Cardiac muscle cell (in vitro differentiated cells and primary cell): ENCODE results near the gene TGFBR3L. TPM values are rescaled to one million over a fixed set of nuclear protein-coding genes. Genes with fewer than 3 reads are reported as not detected.

Experiments used
- DNase-seq, 2 donors: peaks; one replicate each; pipeline versions ENCODE4 v3.0.0 to v3.0.0-alpha.2; 2010 to 2017; ENCODE audit warnings: low read depth in 1 of 2, low spot score in 1 of 2
- H3K27ac ChIP-seq: fragments of 200-600 bp; sonication (generic); 2 replicates; pipeline ENCODE4 v1.5.1; 2016
- H3K27me3 ChIP-seq: fragments of 200-600 bp; sonication (generic); 2 replicates; pipeline ENCODE4 v1.6.0; 2016; ENCODE audit warnings: control low read depth
- H3K36me3 ChIP-seq: fragments of 200-600 bp; sonication (generic); 2 replicates; pipeline ENCODE4 v1.5.1; 2016; ENCODE audit warnings: control low read depth
- H3K4me1 ChIP-seq: fragments of 200-600 bp; sonication (generic); 2 replicates; pipeline ENCODE4 v1.8.1; 2017; ENCODE audit warnings: low read depth, mild to moderate bottlenecking, mixed run types
- H3K4me3 ChIP-seq: fragments of 200-600 bp; sonication (generic); 2 replicates; pipeline ENCODE4 v1.5.1; 2016; ENCODE audit warnings: mild to moderate bottlenecking
- H3K9me3 ChIP-seq: fragments of 200-600 bp; sonication (generic); 2 replicates; pipeline ENCODE4 v1.5.1; 2017; ENCODE audit warnings: low read depth, mild to moderate bottlenecking, control low read depth
- polyA plus RNA-seq: library from polyadenylated mRNA; unstranded; fragments of >200 nt; fragmentation: Nextera tagmentation; extraction: Ambion mirVana; gene quantifications from 2 replicates; pipeline ENCODE4 v1.2.1, GENCODE V29; 2016
- total RNA-seq: library from RNA; depleted of rRNA; stranded (reverse); fragments of >200 nt; gene quantifications from 2 replicates; pipeline ENCODE4 v1.2.3, GENCODE V29; 2016
- TF ChIP-seq, protein P1 (sequence below): IDR thresholded peaks from 2 replicates; pipeline ENCODE4 v1.5.1; 2012; ENCODE audit warnings: low read depth, mild to moderate bottlenecking, low read length

Gene TGFBR3L
- total and polyA plus RNA-seq, 2 experiments from 2014 or later, result 2.6 to 3.2 TPM

DNA sequence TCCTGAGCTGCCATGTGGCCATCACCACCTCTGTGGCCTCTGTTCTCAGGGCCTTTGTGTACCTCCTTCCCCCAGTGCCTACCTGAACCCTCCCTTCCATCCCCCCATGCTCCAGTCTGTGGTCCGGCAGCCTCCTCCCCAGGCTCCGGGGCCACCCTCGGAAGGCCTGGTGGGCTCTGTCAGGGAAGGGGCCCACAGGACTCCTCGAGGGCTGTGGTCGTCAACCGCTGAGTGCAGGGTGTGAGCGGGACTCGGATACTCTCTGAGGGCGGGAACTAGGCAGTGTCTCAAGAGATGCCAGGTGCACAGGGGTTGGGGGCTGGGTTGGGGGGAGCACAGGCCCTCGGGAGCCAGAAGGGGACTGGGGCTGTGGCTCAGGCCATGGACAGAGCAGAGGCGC is 7.1 kb upstream of the TGFBR3L start:
- Histone ChIP-seq H3K9me3 (no peaks in the 10 kb centered on the region), H3K36me3 (peaks cover 20% of the 10 kb centered on the region), H3K4me1 (peaks cover 14% of the 10 kb centered on the region), H3K4me3 (no peak overlapping the region), H3K27me3 (no peaks in the 10 kb centered on the region), H3K27ac (no peak overlapping the region)
- DNase-seq, result no peak
- TF ChIP-seq, protein P1, sequence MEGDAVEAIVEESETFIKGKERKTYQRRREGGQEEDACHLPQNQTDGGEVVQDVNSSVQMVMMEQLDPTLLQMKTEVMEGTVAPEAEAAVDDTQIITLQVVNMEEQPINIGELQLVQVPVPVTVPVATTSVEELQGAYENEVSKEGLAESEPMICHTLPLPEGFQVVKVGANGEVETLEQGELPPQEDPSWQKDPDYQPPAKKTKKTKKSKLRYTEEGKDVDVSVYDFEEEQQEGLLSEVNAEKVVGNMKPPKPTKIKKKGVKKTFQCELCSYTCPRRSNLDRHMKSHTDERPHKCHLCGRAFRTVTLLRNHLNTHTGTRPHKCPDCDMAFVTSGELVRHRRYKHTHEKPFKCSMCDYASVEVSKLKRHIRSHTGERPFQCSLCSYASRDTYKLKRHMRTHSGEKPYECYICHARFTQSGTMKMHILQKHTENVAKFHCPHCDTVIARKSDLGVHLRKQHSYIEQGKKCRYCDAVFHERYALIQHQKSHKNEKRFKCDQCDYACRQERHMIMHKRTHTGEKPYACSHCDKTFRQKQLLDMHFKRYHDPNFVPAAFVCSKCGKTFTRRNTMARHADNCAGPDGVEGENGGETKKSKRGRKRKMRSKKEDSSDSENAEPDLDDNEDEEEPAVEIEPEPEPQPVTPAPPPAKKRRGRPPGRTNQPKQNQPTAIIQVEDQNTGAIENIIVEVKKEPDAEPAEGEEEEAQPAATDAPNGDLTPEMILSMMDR, result no peak

DNA sequence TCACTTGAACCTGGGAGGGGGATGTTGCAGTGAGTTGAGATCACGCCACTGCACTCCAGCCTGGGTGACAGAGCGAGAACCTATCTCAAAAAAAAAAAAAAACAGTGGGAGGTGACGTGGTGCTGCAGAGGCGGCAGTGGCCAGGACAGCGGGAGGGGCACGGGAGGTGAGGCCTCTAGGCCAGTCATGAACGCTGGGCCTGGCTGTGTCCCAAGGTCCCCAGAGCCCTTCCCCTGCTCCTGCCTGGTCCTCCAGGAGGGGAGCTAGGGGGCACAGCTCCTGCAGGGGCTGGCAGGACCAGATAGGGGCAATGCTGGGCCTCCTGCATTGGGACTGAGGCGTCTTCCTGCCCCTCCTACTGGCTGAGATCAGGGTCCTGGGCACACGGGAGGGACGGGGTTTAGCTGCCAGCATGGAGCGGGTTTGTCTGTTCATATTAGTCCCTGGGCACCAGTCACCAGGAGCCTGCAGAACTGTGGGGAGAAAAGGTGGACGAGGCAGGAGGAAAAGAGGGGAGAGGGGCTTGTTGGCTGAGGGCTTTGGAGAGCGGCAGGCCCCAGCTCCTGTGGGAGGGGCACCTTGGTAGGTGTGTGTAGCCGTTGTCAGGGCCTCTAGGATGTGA is 6.4 kb upstream of the TGFBR3L start:
- Histone ChIP-seq H3K4me1 (peaks cover 10% of the 10 kb centered on the region), H3K9me3 (no peaks in the 10 kb centered on the region), H3K27ac (no peak overlapping the region), H3K27me3 (no peaks in the 10 kb centered on the region), H3K4me3 (no peak overlapping the region), H3K36me3 (peaks cover 21% of the 10 kb centered on the region)
- TF ChIP-seq, protein P1, result no peak
- DNase-seq, result no peak

- DNase-seq, result no peak
- H3K9me3 ChIP-seq, result no peaks in the 10 kb centered on the region
- H3K27ac ChIP-seq, result no peak overlapping the region
- peaks cover 10% of the 10 kb centered on the region for H3K4me1 ChIP-seq
- peaks cover 21% of the 10 kb centered on the region for H3K36me3 ChIP-seq
- TF ChIP-seq, protein P1, result no peak
- H3K4me3 ChIP-seq, result no peak overlapping the region
- peaks cover 2% of the 10 kb centered on the region for H3K27me3 ChIP-seq
Observed at GRCh38 chr19:7908742-7909461, 5.7 kb upstream of the TGFBR3L start.

DNA sequence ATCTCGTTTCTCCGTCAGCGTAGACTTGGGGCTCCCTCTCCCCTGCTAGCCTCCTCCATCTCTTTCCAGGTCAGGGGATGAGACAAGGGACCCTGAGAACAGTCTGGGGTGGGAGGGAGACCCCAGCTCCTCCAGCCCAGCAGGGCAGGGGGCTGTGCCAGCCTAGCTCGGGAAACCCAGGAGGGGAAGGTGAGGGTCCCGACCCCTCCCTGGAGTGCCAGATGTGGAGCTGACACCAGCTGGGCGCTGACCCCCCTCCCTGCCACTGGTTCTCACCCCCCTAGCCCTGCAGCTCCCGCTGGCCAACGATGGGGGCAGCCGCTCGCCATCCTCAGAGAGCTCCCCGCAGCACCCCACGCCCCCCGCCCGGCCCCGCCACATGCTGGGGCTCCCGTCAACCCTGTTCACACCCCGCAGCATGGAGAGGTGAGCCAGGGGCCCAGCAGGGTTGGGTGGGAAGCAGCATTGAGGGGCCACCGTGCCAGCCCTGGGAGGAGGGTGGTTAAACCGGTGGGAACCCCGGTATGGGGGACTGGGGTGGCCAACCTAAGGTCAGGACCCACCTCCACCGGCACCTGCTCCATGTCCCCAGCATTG is 5.1 kb upstream of the TGFBR3L start:
- H3K4me3 ChIP-seq, result no peak overlapping the region
- peaks cover 8% of the 10 kb centered on the region for H3K4me1 ChIP-seq
- DNase-seq, result no peak
- H3K27ac ChIP-seq, result no peak overlapping the region
- H3K9me3 ChIP-seq, result no peaks in the 10 kb centered on the region
- H3K27me3 ChIP-seq, result peaks cover 8% of the 10 kb centered on the region
- TF ChIP-seq, protein P1, result no peak
- peaks cover 21% of the 10 kb centered on the region for H3K36me3 ChIP-seq

GRCh38 chr19:7910321-7911161 is 4.1 kb upstream of the TGFBR3L start:
- TF ChIP-seq, protein P1, result no peak
- peaks cover 21% of the 10 kb centered on the region for H3K36me3 ChIP-seq

More at GRCh38 chr19:7910321-7911161, 4.1 kb upstream of the TGFBR3L start:
- Histone ChIP-seq H3K27ac (no peak overlapping the region), H3K4me3 (no peak overlapping the region), H3K4me1 (no peaks in the 10 kb centered on the region), H3K27me3 (peaks cover 18% of the 10 kb centered on the region), H3K9me3 (no peaks in the 10 kb centered on the region)
- no peak for DNase-seq
